GM21528 (cell line): ENCODE data around the gene WRAP53.

Experiments
- ATAC-seq: cut with Tn5 transposase; IDR thresholded peaks from one replicate; pipeline ENCODE4 v1.9.1; 2021; ENCODE audit warnings: mild to moderate bottlenecking, moderate library complexity; ENCODE audit not compliant: unreplicated experiment, low FRiP score

WRAP53 gene

DNA sequence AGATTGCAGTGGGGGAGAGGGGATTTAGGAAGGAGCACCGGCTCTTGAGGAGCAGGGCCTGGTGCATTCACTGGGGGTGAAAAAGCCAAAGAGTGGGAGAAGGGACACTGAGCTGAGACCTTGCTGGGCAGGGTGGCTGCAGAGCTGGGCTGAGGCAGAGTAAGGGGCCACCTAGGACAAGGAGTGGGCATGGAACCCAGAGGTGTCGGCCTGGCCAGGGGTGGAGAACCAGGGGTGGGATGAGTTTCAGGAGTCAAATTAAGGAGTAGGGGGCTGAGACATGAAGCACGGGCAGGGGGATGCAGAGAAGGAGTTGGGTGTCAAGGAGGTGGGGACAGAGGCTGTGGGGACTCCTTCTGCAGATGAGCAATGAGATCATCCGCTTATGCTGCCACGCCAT is 49.3 kb downstream of the WRAP53 start:
- ATAC-seq, result no peak

DNA sequence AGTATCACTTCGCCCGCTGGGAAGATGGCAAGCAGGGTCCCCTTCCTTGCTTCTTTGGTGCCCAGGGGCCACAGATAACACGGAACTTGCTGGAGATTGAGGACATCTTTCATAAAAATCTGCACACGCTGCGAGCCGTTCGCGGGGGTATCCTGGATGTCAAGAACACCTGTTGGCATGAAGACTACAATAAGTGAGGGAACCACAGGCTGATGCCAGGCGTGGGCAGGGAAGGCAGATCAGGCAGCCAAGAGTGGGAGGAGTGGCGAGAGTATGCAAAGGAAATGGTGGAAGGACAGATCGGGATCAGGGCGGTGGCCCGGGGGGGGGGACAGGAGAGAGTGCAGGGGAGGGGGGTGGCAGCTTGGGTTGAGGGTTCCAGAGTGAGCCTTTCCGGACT is 51.5 kb downstream of the WRAP53 start:
- no peak for ATAC-seq

- ATAC-seq, result no peak
Observed at GRCh38 chr17:7740481-7741001, 52.3 kb downstream of the WRAP53 start.

GRCh38 chr17:7742729-7743128 is 54.5 kb downstream of the WRAP53 start:
- ATAC-seq, result no peak

DNA sequence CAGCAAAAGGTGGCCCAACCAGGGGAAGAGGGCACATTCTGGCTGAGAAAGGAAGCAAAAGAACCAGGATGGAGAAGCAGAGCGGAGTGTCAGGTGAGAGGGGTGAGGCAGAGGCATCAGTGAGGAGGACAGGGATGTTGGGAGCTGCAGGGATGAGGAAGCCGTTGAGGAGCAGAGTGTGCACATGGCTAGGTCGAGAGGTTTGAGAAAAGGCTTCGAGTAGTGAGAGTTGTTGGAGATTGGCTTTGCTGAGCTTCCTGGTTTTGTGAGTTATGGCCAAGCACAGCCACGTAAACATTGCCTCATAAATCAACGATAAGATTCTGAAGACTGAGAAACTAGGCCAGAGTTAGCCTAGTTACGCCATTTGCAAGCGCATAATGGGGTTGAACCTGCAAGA is 56.1 kb downstream of the WRAP53 start:
- ATAC-seq, result no peak

- ATAC-seq, result no peak
Observed at GRCh38 chr17:7745748-7746470, 57.6 kb downstream of the WRAP53 start.

GRCh38 chr17:7747635-7748071 is 59.4 kb downstream of the WRAP53 start:
- no peak for ATAC-seq

GRCh38 chr17:7748076-7748775 is 59.9 kb downstream of the WRAP53 start:
- no peak for ATAC-seq

DNA sequence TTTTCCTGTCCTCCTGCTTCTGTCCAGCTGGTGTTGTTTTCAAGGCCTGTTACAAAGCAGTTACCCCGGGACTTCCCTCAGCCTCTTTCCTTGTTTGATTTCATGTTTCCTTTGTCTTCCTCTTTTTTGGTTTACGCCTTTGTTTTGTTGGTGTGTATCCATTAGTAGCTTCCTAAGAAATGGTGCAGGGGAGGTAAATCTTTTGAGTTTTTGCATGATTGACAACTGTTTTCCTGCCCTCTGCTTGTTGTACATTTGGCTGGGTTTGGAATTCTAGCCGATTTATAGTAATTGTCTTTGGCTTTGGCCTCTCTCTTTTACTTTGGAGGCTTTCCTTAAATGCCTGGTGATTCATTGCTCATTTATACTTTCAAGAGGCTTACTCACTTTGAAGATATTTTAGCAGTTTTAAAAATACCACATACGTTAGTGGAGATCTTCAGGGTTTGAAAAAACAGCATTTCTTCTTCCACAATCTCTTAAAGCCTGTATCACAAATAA is 62.1 kb downstream of the WRAP53 start:
- no peak for ATAC-seq
